Measurements from ENCODE around the gene ITM2B.

Gene ITM2B

GRCh38 chr13:48304143-48304876, 71.3 kb downstream of the ITM2B start:
- DNase-seq (ENCODE audit: low read depth in 2 of 2): no peak

- no peak for DNase-seq (ENCODE audit: low read depth in 2 of 2)
These were observed 78.2 kb downstream of the ITM2B start for GRCh38 chr13:48311223-48311622.

- DNase-seq (ENCODE audit: low read depth in 2 of 2): no peak
These were observed 83.1 kb downstream of the ITM2B start for GRCh38 chr13:48315969-48316650.

GRCh38 chr13:48316826-48317510, 84.0 kb downstream of the ITM2B start:
- DNase-seq (ENCODE audit: low read depth in 2 of 2): no peak

GRCh38 chr13:48317511-48318376, 84.7 kb downstream of the ITM2B start:
- DNase-seq (ENCODE audit: low read depth in 2 of 2): no peak

GRCh38 chr13:48318377-48318811, 85.4 kb downstream of the ITM2B start:
- no peak for DNase-seq (ENCODE audit: low read depth in 2 of 2)

- DNase-seq (ENCODE audit: low read depth in 2 of 2): no peak
These were observed 86.0 kb downstream of the ITM2B start for GRCh38 chr13:48318821-48319511.
